ENCODE data around the gene DYRK1B.

- TF ChIP-seq CTCF (optimal IDR thresholded peaks at IDR 0.05 in 1 of 3, IDR thresholded peaks at IDR 0.05 in 1 of 3, conservative IDR thresholded peaks at IDR 0.05 in 1 of 3; ENCODE audit: extremely low read depth in 1 of 3, insufficient read depth in 2 of 3, low read length in 3 of 3) (no peak), EZH2 (IDR thresholded peaks at IDR 0.05; ENCODE audit: low read length) (no peak)
Observed at GRCh38 chr19:39814595-39814994, 19.4 kb downstream of the DYRK1B start.

Measured in keratinocyte (primary cell).